Measurements from ENCODE around the gene KCNJ10.

KCNJ10 gene

DNA sequence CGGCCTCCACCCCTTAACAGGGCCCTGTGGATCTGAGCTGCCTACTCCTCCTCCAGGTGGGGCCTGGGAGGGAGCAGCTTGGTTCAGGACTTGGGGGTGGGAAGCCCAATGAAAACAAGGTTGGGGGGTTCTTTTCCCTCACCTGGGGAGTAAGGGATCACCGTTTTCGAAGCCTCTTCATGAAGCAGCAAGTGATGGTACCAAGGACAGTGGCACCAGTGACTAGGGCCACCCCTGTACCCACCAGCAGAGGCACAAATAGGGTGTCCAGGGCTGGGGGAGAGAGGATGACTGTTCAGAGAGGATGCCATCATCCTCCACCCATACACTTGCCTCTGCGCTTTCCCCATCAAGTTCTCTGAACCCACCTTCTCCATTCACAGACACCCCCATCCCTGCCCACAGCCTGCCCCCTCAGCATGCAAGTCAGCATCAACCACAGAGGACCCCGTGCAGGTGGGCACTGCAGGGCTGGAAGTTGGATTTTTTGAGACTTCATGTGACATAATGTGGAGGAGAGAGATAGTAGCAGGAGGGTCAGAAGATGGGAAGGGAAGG, 21.8 kb upstream of the KCNJ10 start:
- Histone ChIP-seq H3K27ac (no peak overlapping the region), H3K4me1 (peaks cover 0 to 44% (median 19%) of the 10 kb centered on the region in 4 donors), H3K27me3 (no peaks in the 10 kb centered on the region), H3K36me3 (peaks cover 46 to 85% (median 68%) of the 10 kb centered on the region in 3 donors), H3K4me3 (no peak overlapping the region), H3K9me3 (no peaks in the 10 kb centered on the region)
- no peak for DNase-seq
- TF ChIP-seq, protein P1, sequence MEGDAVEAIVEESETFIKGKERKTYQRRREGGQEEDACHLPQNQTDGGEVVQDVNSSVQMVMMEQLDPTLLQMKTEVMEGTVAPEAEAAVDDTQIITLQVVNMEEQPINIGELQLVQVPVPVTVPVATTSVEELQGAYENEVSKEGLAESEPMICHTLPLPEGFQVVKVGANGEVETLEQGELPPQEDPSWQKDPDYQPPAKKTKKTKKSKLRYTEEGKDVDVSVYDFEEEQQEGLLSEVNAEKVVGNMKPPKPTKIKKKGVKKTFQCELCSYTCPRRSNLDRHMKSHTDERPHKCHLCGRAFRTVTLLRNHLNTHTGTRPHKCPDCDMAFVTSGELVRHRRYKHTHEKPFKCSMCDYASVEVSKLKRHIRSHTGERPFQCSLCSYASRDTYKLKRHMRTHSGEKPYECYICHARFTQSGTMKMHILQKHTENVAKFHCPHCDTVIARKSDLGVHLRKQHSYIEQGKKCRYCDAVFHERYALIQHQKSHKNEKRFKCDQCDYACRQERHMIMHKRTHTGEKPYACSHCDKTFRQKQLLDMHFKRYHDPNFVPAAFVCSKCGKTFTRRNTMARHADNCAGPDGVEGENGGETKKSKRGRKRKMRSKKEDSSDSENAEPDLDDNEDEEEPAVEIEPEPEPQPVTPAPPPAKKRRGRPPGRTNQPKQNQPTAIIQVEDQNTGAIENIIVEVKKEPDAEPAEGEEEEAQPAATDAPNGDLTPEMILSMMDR (IDR thresholded peaks at IDR 0.05) = no peak
- intact Hi-C loops (cut with DNase I; ENCODE audit: low total_unique reads) = no loop called here

DNA sequence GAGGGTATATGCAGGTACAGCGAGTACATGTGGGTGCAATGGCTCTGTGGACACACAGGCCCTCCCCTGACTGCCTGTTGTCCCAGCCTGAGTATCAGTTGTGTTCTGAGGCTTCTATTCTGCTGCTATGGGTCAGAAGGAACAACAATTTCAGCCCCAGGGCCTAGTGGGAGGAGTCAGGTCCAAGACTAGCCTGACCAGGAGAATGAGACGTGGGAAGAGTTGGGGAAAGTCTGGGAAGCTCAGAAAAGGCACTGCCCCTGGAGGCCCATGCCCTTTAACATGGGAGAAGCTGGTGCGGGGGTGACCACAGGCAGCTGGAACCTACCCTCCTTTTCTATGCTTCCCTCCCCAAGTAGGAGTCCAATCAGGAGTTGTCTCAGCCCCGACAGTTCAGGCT, 20.8 kb upstream of the KCNJ10 start:
- Histone ChIP-seq H3K27me3 (no peaks in the 10 kb centered on the region), H3K9me3 (no peaks in the 10 kb centered on the region), H3K4me3 (no peak overlapping the region), H3K36me3 (peaks cover 46 to 85% (median 68%) of the 10 kb centered on the region in 3 donors), H3K27ac (no peak overlapping the region), H3K4me1 (peaks cover 0 to 40% (median 16%) of the 10 kb centered on the region in 4 donors)
- TF ChIP-seq, protein P1 (IDR thresholded peaks at IDR 0.05) = no peak
- intact Hi-C loops (cut with DNase I; ENCODE audit: low total_unique reads) = no loop called here
- DNase-seq = no peak

DNA sequence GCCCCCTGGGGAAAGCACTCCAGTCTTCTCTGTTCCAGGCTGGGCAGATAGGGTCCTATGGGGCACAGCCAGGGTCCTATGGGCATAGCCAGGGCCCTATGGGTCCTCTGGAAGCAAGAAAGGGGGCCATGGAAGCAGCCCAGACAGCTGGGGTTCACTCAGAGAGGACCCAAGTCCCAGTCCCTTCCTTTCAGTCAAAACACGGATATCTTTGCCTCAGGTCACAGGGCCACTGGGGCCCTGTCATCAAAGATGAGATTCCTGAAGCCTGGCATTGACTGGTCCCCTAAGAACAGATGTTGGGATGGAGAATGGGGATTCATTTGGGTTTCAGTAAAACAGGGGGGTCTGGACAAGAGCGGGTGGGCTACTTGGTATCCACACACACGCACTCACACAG, 19.9 kb upstream of the KCNJ10 start:
- Histone ChIP-seq H3K27ac (no peak overlapping the region), H3K27me3 (no peaks in the 10 kb centered on the region), H3K9me3 (no peaks in the 10 kb centered on the region), H3K4me3 (no peak overlapping the region), H3K36me3 (peaks cover 42 to 79% (median 66%) of the 10 kb centered on the region in 3 donors), H3K4me1 (peaks cover 0 to 42% (median 19%) of the 10 kb centered on the region in 4 donors)
- TF ChIP-seq, protein P1 (IDR thresholded peaks at IDR 0.05) = no peak
- no peak for DNase-seq
- intact Hi-C loops (cut with DNase I; ENCODE audit: low total_unique reads) = no loop called here

DNA sequence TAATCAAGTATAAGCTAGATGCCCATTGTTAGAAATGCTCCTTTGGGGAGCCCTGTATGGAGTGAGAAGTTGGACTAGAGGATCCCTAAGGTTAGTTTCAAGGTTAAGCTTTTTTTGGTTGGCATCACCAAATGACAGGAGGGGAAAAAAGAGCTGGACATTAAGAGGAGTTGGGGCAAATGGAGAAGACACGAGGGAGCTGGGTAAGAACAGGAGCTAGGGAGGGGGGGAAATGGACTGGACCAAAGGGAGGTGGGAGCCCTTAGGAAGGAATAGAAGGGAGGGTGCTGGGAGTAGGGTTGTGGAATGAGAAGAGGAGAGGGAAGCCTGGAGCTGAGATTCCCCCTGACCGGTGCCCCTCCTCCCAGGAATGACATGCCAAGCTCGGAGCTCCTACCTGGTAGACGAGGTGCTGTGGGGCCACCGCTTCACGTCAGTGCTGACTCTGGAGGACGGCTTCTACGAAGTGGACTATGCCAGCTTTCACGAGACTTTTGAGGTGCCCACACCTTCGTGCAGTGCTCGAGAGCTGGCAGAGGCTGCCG, 17.2 kb upstream of the KCNJ10 start:
- intact Hi-C loops (cut with DNase I; ENCODE audit: low total_unique reads) = no loop called here
- Histone ChIP-seq H3K9me3 (no peaks in the 10 kb centered on the region), H3K4me3 (no peak overlapping the region), H3K4me1 (peaks cover 0 to 37% (median 27%) of the 10 kb centered on the region in 4 donors), H3K27ac (peak overlapping the region; percentile 77 to 84), H3K36me3 (peaks cover 18 to 52% (median 41%) of the 10 kb centered on the region in 3 donors), H3K27me3 (peaks cover 0 to 6% of the 10 kb centered on the region in 2 donors)
- no peak for DNase-seq
- TF ChIP-seq, protein P1 (IDR thresholded peaks at IDR 0.05) = no peak

DNA sequence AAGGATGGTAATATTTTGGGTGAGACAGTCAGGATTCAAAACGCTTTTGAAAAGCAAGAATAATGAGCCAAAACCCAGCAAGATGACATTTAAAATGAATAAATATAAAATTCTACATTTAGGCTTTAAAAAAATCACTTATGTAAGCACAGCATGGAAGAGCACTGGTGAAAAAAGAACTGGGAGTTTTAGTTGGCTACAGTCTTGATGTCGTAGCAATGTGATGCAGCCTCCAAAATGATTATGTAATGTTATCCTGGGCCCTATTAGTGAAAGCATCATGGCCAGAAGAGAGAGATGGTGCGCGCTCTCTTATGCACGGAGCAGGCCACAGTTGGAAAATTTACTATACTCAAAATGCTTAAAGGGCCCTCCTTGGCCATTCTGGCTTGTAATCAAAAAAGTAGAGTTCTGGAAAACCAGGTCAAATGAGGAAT, 16.5 kb upstream of the KCNJ10 start:
- Histone ChIP-seq H3K4me3 (peak overlapping the region in 1 of 2 donors; percentile 4), H3K27me3 (peaks cover 0 to 6% of the 10 kb centered on the region in 2 donors), H3K36me3 (peaks cover 11 to 45% (median 33%) of the 10 kb centered on the region in 3 donors), H3K9me3 (no peaks in the 10 kb centered on the region), H3K4me1 (peaks cover 0 to 39% (median 30%) of the 10 kb centered on the region in 4 donors), H3K27ac (peak overlapping the region; percentile 77 to 84)
- intact Hi-C loops (cut with DNase I; ENCODE audit: low total_unique reads) = loop anchor here (1.0 kb wide), 1 partner anchor 12 kb away; the partner anchor contains the start of gene IGSF8
- TF ChIP-seq, protein P1 (IDR thresholded peaks at IDR 0.05) = no peak
- peak in 1 of 2 donors; percentile 78 for DNase-seq

All from tibial artery (tissue), 4 donors.